ENCODE results near the gene B3GALT6.

DNA sequence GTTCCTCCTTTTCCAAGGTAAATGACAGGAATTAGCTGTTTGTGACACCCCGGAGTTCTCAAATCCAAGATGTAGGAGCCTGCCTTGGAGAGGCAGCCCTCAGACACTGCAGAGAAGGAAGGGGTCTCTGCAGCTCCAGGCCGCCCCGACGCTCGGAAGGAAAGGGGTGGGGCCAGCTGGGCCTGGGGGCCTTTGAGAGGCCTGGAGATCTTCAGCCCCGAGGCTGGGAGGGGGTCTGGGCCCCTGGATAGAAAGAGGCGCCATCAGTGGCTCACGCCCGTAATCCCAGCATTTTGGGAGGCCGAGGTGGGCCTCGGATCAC is 24.5 kb upstream of the B3GALT6 start:
- no peak for TF ChIP-seq CTCF (conservative IDR thresholded peaks at IDR 0.05; ENCODE audit: low read depth, low read length)
- no peak for TF ChIP-seq EZH2phosphoT487 (IDR thresholded peaks at IDR 0.05; ENCODE audit: borderline replicate concordance, low read length)
- no peak for TF ChIP-seq EZH2 (IDR thresholded peaks at IDR 0.05; ENCODE audit: low read length, unreplicated experiment)

All from PC-3 (cell line).